Measurements from ENCODE around the gene RAPGEF1.

RAPGEF1 gene

GRCh38 chr9:131620764-131621520, 118.9 kb downstream of the RAPGEF1 start:
- no peaks in the 10 kb centered on the region for H3F3A ChIP-seq (ENCODE audit: insufficient read depth, low read length)
- H2AFZ ChIP-seq (ENCODE audit: low read length): no peak overlapping the region
- no peak for TF ChIP-seq EZH2phosphoT487 (IDR thresholded peaks at IDR 0.05; ENCODE audit: low read length)
- no peak for TF ChIP-seq EZH2 (optimal IDR thresholded peaks at IDR 0.05; ENCODE audit: low read depth, low read length)
- TF ChIP-seq CTCF (IDR thresholded peaks at IDR 0.05; ENCODE audit: low read length): no peak
- H3K4me1 ChIP-seq (ENCODE audit: low read length): no peaks in the 10 kb centered on the region
- peaks cover 11% of the 10 kb centered on the region; the same call in 1 of the 2 replicates for H3K79me2 ChIP-seq (ENCODE audit: low read length)
- DNase-seq: no peak
- H3K9ac ChIP-seq (ENCODE audit: low read length): no peak overlapping the region
- no peak overlapping the region for H3K4me3 ChIP-seq (ENCODE audit: low read length)
- no peaks in the 10 kb centered on the region for H3K27me3 ChIP-seq (replicated peaks; ENCODE audit: insufficient read depth, low read length)
- no peaks in the 10 kb centered on the region for H4K20me1 ChIP-seq (ENCODE audit: insufficient read depth, low read length)
- peaks cover 19% of the 10 kb centered on the region for H3K36me3 ChIP-seq (replicated peaks; ENCODE audit: insufficient read depth, low read length)
- no peaks in the 10 kb centered on the region for H3K9me3 ChIP-seq (replicated peaks; ENCODE audit: insufficient read depth, low read length)
- no peak overlapping the region for H3K27ac ChIP-seq (ENCODE audit: low read length)
- H3K9me2 ChIP-seq (replicated peaks; ENCODE audit: insufficient read depth, low read length): no peaks in the 10 kb centered on the region
- no peak overlapping the region for H3K4me2 ChIP-seq (ENCODE audit: low read depth, low read length)

GRCh38 chr9:131619680-131620079, 120.2 kb downstream of the RAPGEF1 start:
- Histone ChIP-seq H2AFZ (ENCODE audit: low read length) (no peak overlapping the region), H3K9me3 (replicated peaks; ENCODE audit: insufficient read depth, low read length) (no peaks in the 10 kb centered on the region), H3K4me3 (ENCODE audit: low read length) (no peak overlapping the region), H3F3A (ENCODE audit: insufficient read depth, low read length) (no peaks in the 10 kb centered on the region), H3K27me3 (replicated peaks; ENCODE audit: insufficient read depth, low read length) (no peaks in the 10 kb centered on the region), H3K4me2 (ENCODE audit: low read depth, low read length) (no peak overlapping the region), H3K27ac (ENCODE audit: low read length) (no peak overlapping the region), H3K4me1 (ENCODE audit: low read length) (no peaks in the 10 kb centered on the region), H4K20me1 (ENCODE audit: insufficient read depth, low read length) (no peaks in the 10 kb centered on the region), H3K9ac (ENCODE audit: low read length) (no peak overlapping the region), H3K36me3 (replicated peaks; ENCODE audit: insufficient read depth, low read length) (peaks cover 19% of the 10 kb centered on the region), H3K79me2 (ENCODE audit: low read length) (peaks cover 12% of the 10 kb centered on the region; the same call in 1 of the 2 replicates), H3K9me2 (replicated peaks; ENCODE audit: insufficient read depth, low read length) (no peaks in the 10 kb centered on the region)
- no peak for DNase-seq
- TF ChIP-seq CTCF (IDR thresholded peaks at IDR 0.05; ENCODE audit: low read length): no peak
- TF ChIP-seq EZH2phosphoT487 (IDR thresholded peaks at IDR 0.05; ENCODE audit: low read length): no peak
- TF ChIP-seq EZH2 (optimal IDR thresholded peaks at IDR 0.05; ENCODE audit: low read depth, low read length): no peak

- no peak overlapping the region for H2AFZ ChIP-seq (ENCODE audit: low read length)
- TF ChIP-seq EZH2phosphoT487 (IDR thresholded peaks at IDR 0.05; ENCODE audit: low read length): no peak
- no peak for TF ChIP-seq CTCF (IDR thresholded peaks at IDR 0.05; ENCODE audit: low read length)
- TF ChIP-seq EZH2 (optimal IDR thresholded peaks at IDR 0.05; ENCODE audit: low read depth, low read length): no peak
- no peak for DNase-seq
- H3K9ac ChIP-seq (ENCODE audit: low read length): no peak overlapping the region
- no peaks in the 10 kb centered on the region for H3F3A ChIP-seq (ENCODE audit: insufficient read depth, low read length)
- H3K4me2 ChIP-seq (ENCODE audit: low read depth, low read length): no peak overlapping the region
- no peak overlapping the region for H3K4me3 ChIP-seq (ENCODE audit: low read length)
- H3K9me2 ChIP-seq (replicated peaks; ENCODE audit: insufficient read depth, low read length): no peaks in the 10 kb centered on the region
- H4K20me1 ChIP-seq (ENCODE audit: insufficient read depth, low read length): no peaks in the 10 kb centered on the region
- H3K79me2 ChIP-seq (ENCODE audit: low read length): peaks cover 8% of the 10 kb centered on the region; the same call in 1 of the 2 replicates
- no peak overlapping the region for H3K27ac ChIP-seq (ENCODE audit: low read length)
- no peaks in the 10 kb centered on the region for H3K27me3 ChIP-seq (replicated peaks; ENCODE audit: insufficient read depth, low read length)
- no peaks in the 10 kb centered on the region for H3K9me3 ChIP-seq (replicated peaks; ENCODE audit: insufficient read depth, low read length)
- H3K4me1 ChIP-seq (ENCODE audit: low read length): no peaks in the 10 kb centered on the region
- peaks cover 19% of the 10 kb centered on the region for H3K36me3 ChIP-seq (replicated peaks; ENCODE audit: insufficient read depth, low read length)
Observed at GRCh38 chr9:131618785-131619184, 121.1 kb downstream of the RAPGEF1 start.
